K562 (cell line): ENCODE measurements around the gene MTMR3. TPM values are rescaled to one million over a fixed set of nuclear protein-coding genes. Genes with fewer than 3 reads are reported as not detected.

Source experiments
- HDAC3 ChIP-seq: fragments of 450-650 bp; IDR thresholded peaks from 2 replicates; pipeline ENCODE4 v1.6.1; 2018; ENCODE audit warnings: borderline replicate concordance, mild to moderate bottlenecking, moderate library complexity; ENCODE audit not compliant: partially characterized antibody
- ZNF318 ChIP-seq, 2 experiments: fragments of 450-650 bp; IDR thresholded peaks; 2 replicates each; pipeline ENCODE4 v1.6.1; 2016; ENCODE audit warnings: mild to moderate bottlenecking in 2 of 2, borderline replicate concordance in 1 of 2, low read depth in 1 of 2, moderate library complexity in 1 of 2
- polyA plus RNA-seq, 8 experiments: library from polyadenylated mRNA; depleted of rRNA in 4 of 8; stranded (reverse) in 5 of 8; unstranded in 3 of 8; fragments of >200 nt; fragmentation: Nextera tagmentation in 2 of 8; fragmentation: Illumina TruSeq in 1 of 8; extraction: Ambion mirVana in 2 of 8; extraction: Trizol in 1 of 8; gene quantifications; 2 replicates each; pipeline versions ENCODE4 v1.2.1 to v1.2.3, GENCODE V29; 2011 to 2014; ENCODE audit warnings: inconsistent platforms in 1 of 8, missing spikeins in 1 of 8
- total RNA-seq, 7 experiments: library from RNA; depleted of rRNA in 6 of 7; stranded (reverse); fragments of >200 nt in 6 of 7; fragmentation: Illumina TruSeq in 2 of 7; extraction: Trizol in 2 of 7; gene quantifications; 2 replicates each; pipeline versions ENCODE4 v1.2.1 to v1.2.3, GENCODE V29; 2011 to 2021; ENCODE audit warnings: low replicate concordance in 1 of 7

Gene MTMR3
- total and polyA plus RNA-seq, 9 of the 15 experiments (the other 6 are each of a cell fraction or from before 2014, with no cell fraction given): 1.6 to 13.7 (median 7.9) TPM

GRCh38 chr22:29951791-29952413 is 68.9 kb downstream of the MTMR3 start (continued):
- TF ChIP-seq ZNF318 (IDR thresholded peaks at IDR 0.05; ENCODE audit: borderline replicate concordance in 1 of 2, low read depth in 1 of 2): no peak
- TF ChIP-seq HDAC3: peak; percentile 82
